ENCODE data around the gene KCNG2. TPM values are rescaled to one million over a fixed set of nuclear protein-coding genes. Genes with fewer than 3 reads are reported as not detected.

The KCNG2 gene
- total RNA-seq, 6 experiments from 2014 or later, result not detected

DNA sequence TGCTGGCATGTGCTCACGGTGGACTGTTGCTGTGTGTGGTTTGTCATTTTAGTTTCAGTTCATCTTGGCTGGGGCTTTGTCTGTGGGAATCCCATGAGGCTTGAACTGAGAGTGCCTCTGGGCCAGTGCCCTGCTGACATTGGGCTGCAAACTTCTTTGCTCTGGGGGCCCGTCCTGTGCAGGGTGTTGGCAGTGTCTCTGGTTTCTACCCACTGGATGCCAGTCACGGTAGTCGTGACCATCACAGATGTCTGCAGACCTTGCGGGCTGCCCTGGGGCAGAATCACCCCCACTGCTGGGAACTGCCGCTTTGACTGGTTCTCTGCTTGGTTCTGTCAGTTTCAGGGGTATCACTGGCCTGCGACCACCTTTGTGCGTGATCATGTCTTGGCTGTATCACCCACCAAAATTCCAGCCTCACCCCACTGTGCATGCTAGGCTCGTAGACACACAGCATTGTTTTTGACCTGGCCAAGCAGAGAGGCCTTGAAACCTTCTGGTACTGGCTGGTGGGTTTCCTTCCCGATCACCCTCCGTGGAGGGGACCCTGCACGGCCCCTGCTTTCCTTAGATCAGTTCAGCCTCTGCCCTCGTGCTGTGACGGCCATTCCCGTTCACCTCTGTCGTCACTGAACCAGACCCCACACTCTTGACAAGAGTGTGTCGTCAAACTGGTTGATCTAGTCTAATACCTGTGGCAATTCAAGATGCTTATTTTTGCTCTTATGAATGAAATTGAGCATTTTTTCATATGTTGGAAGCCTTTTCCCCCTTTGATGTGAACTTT, 57.6 kb downstream of the KCNG2 start:
- Histone ChIP-seq H3K36me3 (no peaks in the 10 kb centered on the region), H3K4me3 (no peak overlapping the region), H3K27ac (no peak overlapping the region), H3K9me3 (no peaks in the 10 kb centered on the region), H3K4me1 (no peaks in the 10 kb centered on the region), H3K27me3 (no peaks in the 10 kb centered on the region)
- DNase-seq (peak in 1 of 3 donors; percentile 26), ATAC-seq (no peak)
- intact Hi-C loops (cut with DNase I), result no loop called here
- TF ChIP-seq CTCF (IDR thresholded peaks at IDR 0.05), result no peak
- TF ChIP-seq POLR2A (IDR thresholded peaks at IDR 0.05), result no peak
- 63% methylated on average over 10 of the region's 17 CpGs for WGBS (ENCODE audit: insufficient coverage, low coverage, low lambda C conversion rate, missing lambda C conversion rate)

DNA sequence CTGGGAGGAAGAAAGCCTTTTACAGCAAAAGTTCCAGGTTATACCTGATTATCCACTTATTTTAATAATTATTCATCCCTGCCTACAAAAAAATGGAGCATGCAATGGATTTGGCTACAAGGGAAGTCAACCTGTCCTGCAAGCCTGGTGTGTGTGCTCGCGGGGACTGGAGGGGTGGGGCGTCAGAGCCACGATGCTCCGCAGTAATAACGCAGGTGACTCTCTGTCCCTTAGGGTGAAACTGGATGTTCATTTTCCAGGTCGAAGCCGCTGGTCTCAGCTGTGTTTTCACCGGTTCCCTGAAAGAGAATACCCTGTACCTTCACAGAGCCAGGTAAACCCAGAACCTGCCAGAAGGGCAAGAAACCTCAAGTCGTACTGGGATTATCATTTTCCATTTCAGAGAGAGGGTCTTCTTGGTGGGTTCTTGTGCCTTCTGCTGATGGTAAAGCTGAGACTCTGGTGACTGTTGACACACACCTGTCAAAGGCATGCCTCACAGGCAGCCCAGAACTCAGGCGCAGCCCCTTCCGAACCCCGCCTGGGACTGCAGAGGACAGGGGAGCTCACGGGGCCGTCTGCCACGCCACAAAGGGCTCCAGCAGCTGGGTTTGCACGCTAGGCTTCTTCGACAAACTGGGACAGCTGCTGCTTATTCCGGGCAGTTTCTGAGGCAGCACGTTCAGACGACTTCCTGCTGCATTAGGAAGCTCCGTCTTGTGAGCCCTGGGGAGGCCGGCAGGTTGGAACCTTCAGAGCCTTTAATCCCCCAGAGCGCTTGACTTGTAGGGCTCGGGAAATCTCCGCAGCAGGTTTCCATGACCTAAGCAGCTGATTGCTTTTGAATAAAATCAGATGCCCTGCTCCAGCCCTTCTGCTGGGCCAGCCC, 58.6 kb downstream of the KCNG2 start:
- TF ChIP-seq POLR2A (IDR thresholded peaks at IDR 0.05), result no peak
- TF ChIP-seq CTCF (IDR thresholded peaks at IDR 0.05), result no peak

DNA sequence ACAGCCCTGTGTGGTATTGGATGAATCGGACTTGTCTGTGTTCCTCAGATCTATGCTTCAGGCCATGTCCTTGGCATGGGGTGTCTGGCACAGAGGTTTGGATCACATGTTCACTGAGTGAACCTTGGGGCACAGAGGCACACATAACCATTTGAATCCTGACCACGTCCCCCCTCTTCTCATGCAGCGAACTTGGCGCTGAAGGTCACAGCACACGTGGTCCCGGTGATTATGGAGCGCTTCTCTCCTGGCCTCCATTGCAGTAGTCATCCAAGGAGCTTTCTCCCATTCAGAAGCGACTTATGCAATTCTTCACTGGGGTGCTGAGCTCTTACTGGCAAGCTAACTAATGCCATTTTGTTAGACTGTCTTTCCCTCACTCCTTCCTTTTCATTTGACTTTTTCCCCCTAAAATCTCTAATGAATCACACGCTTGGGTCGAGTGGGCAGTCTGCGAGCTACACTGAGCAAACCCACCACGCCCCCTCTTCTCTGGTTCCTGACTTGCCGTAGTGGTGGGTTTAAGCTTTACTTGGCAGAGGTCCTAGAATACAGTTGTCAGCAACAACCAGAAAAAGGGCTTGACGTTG, 59.4 kb downstream of the KCNG2 start:
- no peak for DNase-seq
- no peaks in the 10 kb centered on the region for H3K4me1 ChIP-seq
- ATAC-seq, result peak in 1 of 4 donors; percentile 13
- H3K27ac ChIP-seq, result no peak overlapping the region
- H3K27me3 ChIP-seq, result no peaks in the 10 kb centered on the region
- TF ChIP-seq POLR2A (IDR thresholded peaks at IDR 0.05) (no peak), CTCF (IDR thresholded peaks at IDR 0.05) (no peak)
- H3K9me3 ChIP-seq, result no peaks in the 10 kb centered on the region
- no peak overlapping the region for H3K4me3 ChIP-seq
- 60% methylated on average over 13 of the region's 14 CpGs for WGBS (ENCODE audit: insufficient coverage, low coverage, low lambda C conversion rate, missing lambda C conversion rate)
- H3K36me3 ChIP-seq, result no peaks in the 10 kb centered on the region
- intact Hi-C loops (cut with DNase I), result no loop called here

More for the DNA sequence above, 58.6 kb downstream of the KCNG2 start:
- WGBS (ENCODE audit: insufficient coverage, low coverage, low lambda C conversion rate, missing lambda C conversion rate), result 77% methylated on average over 6 of the region's 26 CpGs
- DNase-seq (peak in 1 of 3 donors; percentile 27), ATAC-seq (no peak)
- H3K4me3 ChIP-seq, result no peak overlapping the region
- H3K36me3 ChIP-seq, result no peaks in the 10 kb centered on the region
- intact Hi-C loops (cut with DNase I), result no loop called here
- no peaks in the 10 kb centered on the region for H3K27me3 ChIP-seq
- H3K4me1 ChIP-seq, result no peaks in the 10 kb centered on the region
- H3K9me3 ChIP-seq, result no peaks in the 10 kb centered on the region
- H3K27ac ChIP-seq, result no peak overlapping the region

- TF ChIP-seq POLR2A (IDR thresholded peaks at IDR 0.05) (no peak), CTCF (IDR thresholded peaks at IDR 0.05) (no peak)
- Histone ChIP-seq H3K4me1 (no peaks in the 10 kb centered on the region), H3K9me3 (no peaks in the 10 kb centered on the region), H3K36me3 (no peaks in the 10 kb centered on the region), H3K4me3 (no peak overlapping the region), H3K27ac (no peak overlapping the region), H3K27me3 (no peaks in the 10 kb centered on the region)
- DNase-seq (no peak), ATAC-seq (no peak)
- 65% methylated on average over 4 of the region's 7 CpGs for WGBS (ENCODE audit: insufficient coverage, low coverage, low lambda C conversion rate, missing lambda C conversion rate)
- intact Hi-C loops (cut with DNase I), result no loop called here
Observed at GRCh38 chr18:79859314-79859713, 61.6 kb downstream of the KCNG2 start.
